SU-DHL-6 (cell line): ENCODE measurements around the gene TMEM247.

Experiments
- CTCF ChIP-seq: fragments of 200-600 bp; sonication (generic); IDR thresholded peaks from one replicate; pipeline ENCODE4 v1.5.1; 2017; ENCODE audit warnings: antibody characterized with exemption, mild to moderate bottlenecking, low read length, moderate library complexity; ENCODE audit not compliant: insufficient read depth, poor library complexity, severe bottlenecking
- EZH2phosphoT487 ChIP-seq: fragments of 200-600 bp; sonication (generic), shearing (Covaris generic); conservative IDR thresholded peaks from 2 replicates; pipeline ENCODE4 v1.6.1; 2018; ENCODE audit warnings: mild to moderate bottlenecking, antibody characterized with exemption, low read length, moderate library complexity, mixed read lengths

- no peak for TF ChIP-seq CTCF
- no peak for TF ChIP-seq EZH2phosphoT487
Observed at GRCh38 chr2:46462936-46463335, 16.4 kb upstream of the TMEM247 start.
